ENCODE measurements around the gene ALKBH7. TPM values are rescaled to one million over a fixed set of nuclear protein-coding genes. Genes with fewer than 3 reads are reported as not detected.

The ALKBH7 gene
- total and polyA plus RNA-seq, 12 donors = 108 to 221 (median 168) TPM

DNA sequence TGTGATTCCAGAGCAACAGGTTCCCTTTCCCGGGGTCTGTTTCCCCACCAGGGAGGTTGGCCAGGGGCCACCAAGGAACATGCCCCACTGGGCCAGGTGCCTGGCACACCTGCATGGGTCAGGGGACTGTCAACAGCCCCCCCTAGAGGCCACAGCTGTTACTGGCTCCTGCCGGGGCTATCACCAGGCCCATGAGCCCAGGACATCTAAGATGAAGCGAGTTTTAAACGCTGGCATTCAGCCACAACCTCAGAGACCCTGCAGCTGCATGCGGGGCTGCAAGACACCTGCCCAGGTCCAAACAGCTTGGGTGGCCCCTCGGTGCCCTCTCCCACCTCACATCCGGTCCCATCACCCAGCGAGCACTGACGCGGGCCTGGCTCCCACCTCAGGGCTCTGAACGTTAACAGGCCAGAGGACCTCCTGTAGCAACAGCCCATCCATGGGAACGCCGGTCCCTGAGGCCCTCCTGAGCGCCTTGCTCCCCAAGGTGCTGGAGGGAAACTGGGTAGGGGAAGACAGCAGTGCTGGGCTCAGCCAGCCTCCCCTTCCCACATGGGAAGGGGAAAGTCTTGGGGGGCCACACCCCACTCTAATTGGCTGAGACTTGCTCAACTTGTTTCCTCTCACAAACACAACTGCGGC lies 40.0 kb downstream of the ALKBH7 start:
- Histone ChIP-seq H3K4me3 (no peak overlapping the region), H3K4me1 (peaks cover 0 to 18% (median 0%) of the 10 kb centered on the region in 9 donors), H3K9me3 (no peaks in the 10 kb centered on the region), H3K36me3 (peaks cover 10 to 45% (median 35%) of the 10 kb centered on the region in 9 donors), H3K27ac (peak overlapping the region in 3 of 10 donors; percentile 11 to 30 (median 21)), H3K27me3 (no peaks in the 10 kb centered on the region)
- ATAC-seq = peak in 5 of 8 donors; percentile 10 to 64 (median 42)
- intact Hi-C loops (cut with DNase I) = loop anchor here in 1 of 10 donors (10.0 kb wide), 1 partner anchor 188 kb away; no protein-coding TSS in a partner anchor
- DNase-seq = no peak
- WGBS, 2 donors = 46 to 53% methylated on average over 15 of the region's 15 CpGs
- TF ChIP-seq, protein P1, sequence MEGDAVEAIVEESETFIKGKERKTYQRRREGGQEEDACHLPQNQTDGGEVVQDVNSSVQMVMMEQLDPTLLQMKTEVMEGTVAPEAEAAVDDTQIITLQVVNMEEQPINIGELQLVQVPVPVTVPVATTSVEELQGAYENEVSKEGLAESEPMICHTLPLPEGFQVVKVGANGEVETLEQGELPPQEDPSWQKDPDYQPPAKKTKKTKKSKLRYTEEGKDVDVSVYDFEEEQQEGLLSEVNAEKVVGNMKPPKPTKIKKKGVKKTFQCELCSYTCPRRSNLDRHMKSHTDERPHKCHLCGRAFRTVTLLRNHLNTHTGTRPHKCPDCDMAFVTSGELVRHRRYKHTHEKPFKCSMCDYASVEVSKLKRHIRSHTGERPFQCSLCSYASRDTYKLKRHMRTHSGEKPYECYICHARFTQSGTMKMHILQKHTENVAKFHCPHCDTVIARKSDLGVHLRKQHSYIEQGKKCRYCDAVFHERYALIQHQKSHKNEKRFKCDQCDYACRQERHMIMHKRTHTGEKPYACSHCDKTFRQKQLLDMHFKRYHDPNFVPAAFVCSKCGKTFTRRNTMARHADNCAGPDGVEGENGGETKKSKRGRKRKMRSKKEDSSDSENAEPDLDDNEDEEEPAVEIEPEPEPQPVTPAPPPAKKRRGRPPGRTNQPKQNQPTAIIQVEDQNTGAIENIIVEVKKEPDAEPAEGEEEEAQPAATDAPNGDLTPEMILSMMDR (IDR thresholded peaks at IDR 0.05) = peak in 8 of 9 donors; percentile 15 to 62 (median 54)

DNA sequence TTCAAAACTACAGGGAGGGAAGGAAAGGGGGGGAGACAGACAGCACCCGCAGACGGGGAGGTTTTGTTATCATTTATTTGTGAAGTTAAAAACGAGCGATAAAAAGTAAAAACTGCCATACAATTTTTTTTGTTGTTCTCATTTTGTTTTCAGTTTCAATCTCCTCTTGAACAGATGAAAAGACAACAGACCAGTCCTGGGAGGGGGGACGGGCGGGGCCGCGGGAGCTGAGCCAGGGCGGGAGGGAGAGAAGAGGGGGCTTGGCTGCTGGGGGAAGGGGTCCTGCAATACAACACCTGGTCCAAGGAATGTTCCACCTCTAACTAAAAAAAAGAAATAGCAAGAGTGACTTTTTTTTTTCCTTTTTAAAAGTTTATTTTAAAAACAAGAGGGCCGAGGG lies 40.7 kb downstream of the ALKBH7 start:
- intact Hi-C loops (cut with DNase I) = loop anchor here in 1 of 10 donors (10.0 kb wide), 1 partner anchor 188 kb away; no protein-coding TSS in a partner anchor
- H3K27me3 ChIP-seq = no peaks in the 10 kb centered on the region
- peak overlapping the region in 2 of 10 donors; percentile 30 to 41 for H3K27ac ChIP-seq
- H3K9me3 ChIP-seq = no peaks in the 10 kb centered on the region
- no peak for DNase-seq
- TF ChIP-seq, protein P1 (IDR thresholded peaks at IDR 0.05) = no peak
- peaks cover 10 to 52% (median 42%) of the 10 kb centered on the region in 9 donors for H3K36me3 ChIP-seq
- ATAC-seq = no peak
- WGBS, 2 donors = 60 to 63% methylated on average over 10 of the region's 10 CpGs
- H3K4me1 ChIP-seq = peaks cover 0 to 20% (median 0%) of the 10 kb centered on the region in 9 donors
- no peak overlapping the region for H3K4me3 ChIP-seq

DNA sequence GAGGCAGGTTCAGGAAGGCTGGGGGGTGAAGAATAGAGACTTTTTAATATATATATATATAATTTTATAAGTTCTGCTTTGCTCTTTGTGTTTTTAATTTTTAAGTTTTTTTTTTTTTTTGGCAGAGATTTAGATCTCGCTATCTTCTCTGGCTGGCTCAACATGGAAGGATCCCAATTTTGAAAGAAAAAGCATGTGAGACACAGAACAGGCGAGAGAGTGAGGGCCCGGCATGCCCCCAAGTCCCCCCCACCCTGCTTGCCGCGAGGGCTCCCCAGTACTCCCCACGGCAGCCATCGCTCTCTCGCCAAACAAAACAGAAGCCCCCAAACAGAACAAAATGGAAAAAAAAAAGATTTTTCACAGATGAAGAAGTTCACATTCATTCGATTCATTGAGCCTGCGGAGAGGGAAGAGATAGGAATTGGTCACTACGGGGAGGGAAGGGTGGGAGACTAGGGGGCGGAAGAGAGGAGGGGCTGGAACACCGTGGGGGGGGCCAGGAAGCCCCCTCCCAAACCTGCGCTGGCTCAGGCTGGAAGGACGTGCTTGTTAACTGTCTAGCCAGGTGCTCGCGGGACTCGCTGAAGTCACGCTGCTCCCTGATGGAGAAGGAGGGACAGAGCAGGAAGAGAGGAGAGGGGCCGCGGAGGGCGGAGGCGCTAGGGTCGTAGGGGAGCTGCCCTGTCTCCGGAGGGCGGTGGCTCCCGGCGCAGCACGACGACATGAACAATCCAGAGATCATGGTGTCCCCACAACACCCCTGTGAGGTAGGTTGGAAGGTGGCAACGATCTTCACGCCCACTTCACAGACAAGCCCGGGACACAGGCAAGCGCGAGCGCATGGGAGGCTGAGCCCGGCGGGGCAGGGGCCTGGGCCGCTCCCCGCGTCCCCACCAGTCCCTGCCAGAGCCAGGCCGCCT lies 41.4 kb downstream of the ALKBH7 start:
- intact Hi-C loops (cut with DNase I) = loop anchor here in 1 of 10 donors (10.0 kb wide), 1 partner anchor 189 kb away; no protein-coding TSS in a partner anchor
- no peaks in the 10 kb centered on the region for H3K27me3 ChIP-seq
- no peak for DNase-seq
- TF ChIP-seq, protein P1 (IDR thresholded peaks at IDR 0.05) = no peak
- WGBS, 2 donors = 75% methylated on average over 42 of the region's 42 CpGs
- H3K9me3 ChIP-seq = no peaks in the 10 kb centered on the region
- peaks cover 0 to 20% (median 0%) of the 10 kb centered on the region in 9 donors for H3K4me1 ChIP-seq
- H3K36me3 ChIP-seq = peaks cover 10 to 59% (median 49%) of the 10 kb centered on the region in 9 donors
- no peak for ATAC-seq
- no peak overlapping the region for H3K4me3 ChIP-seq
- H3K27ac ChIP-seq = peak overlapping the region in 1 of 10 donors; percentile 41

All from heart right ventricle (tissue), 16 donors.